K562 (cell line): ENCODE data around the gene AURKB. TPM values are rescaled to one million over a fixed set of nuclear protein-coding genes. Genes with fewer than 3 reads are reported as not detected.

Source experiments
- BCOR ChIP-seq: fragments of 450-650 bp; IDR thresholded peaks from 2 replicates; pipeline ENCODE4 v1.6.1; 2016
- C11orf30 ChIP-seq: fragments of 450-650 bp; IDR thresholded peaks from 2 replicates; pipeline ENCODE4 v1.6.1; 2016; ENCODE audit warnings: low read depth, mild to moderate bottlenecking
- CBX5 ChIP-seq: IDR thresholded peaks from 2 replicates; pipeline ENCODE4 v1.6.1; 2014; ENCODE audit warnings: low read depth, borderline replicate concordance
- CSDE1 ChIP-seq, 2 experiments: fragments of 450-650 bp; IDR thresholded peaks; 2 replicates each; pipeline ENCODE4 v1.6.1; 2016; ENCODE audit warnings: mild to moderate bottlenecking in 1 of 2
- FOSL1 ChIP-seq: fragments of 200-800 bp; sonication (Bioruptor generic); conservative IDR thresholded peaks from 2 replicates; pipeline ENCODE4 v1.6.1; 2016; ENCODE audit warnings: missing genetic modification characterization, missing compliant biosample characterization
- HNRNPLL ChIP-seq: fragments of 200-400 bp; formaldehyde crosslinking; IDR thresholded peaks from 2 replicates; pipeline ENCODE4 v1.6.1; 2017; ENCODE audit warnings: low read length, low read depth, mild to moderate bottlenecking; ENCODE audit not compliant: poor library complexity, severe bottlenecking
- NCOA1 ChIP-seq: fragments of 450-650 bp; IDR thresholded peaks from 2 replicates; pipeline ENCODE4 v1.6.1; 2016; ENCODE audit warnings: low read depth
- NFE2 ChIP-seq: IDR thresholded peaks from 2 replicates; pipeline ENCODE4 v1.6.1; 2014; ENCODE audit warnings: antibody characterized with exemption, low read depth
- PHF21A ChIP-seq: fragments of 450-650 bp; IDR thresholded peaks from 2 replicates; pipeline ENCODE4 v1.6.1; 2017; ENCODE audit warnings: low read depth, borderline replicate concordance
- RAD51 ChIP-seq: fragments of 450-650 bp; IDR thresholded peaks from 2 replicates; pipeline ENCODE4 v1.7.1; 2016; ENCODE audit warnings: low read depth, mild to moderate bottlenecking, borderline replicate concordance
- SAP30 ChIP-seq: fragments of 200-600 bp; sonication (generic); IDR thresholded peaks from 2 replicates; pipeline ENCODE4 v1.6.1; 2012; ENCODE audit warnings: borderline replicate concordance, low read depth, mild to moderate bottlenecking, moderate library complexity, low read length, control low read depth, inconsistent platforms; ENCODE audit not compliant: insufficient read depth, poor library complexity, severe bottlenecking
- SP2 ChIP-seq: IDR thresholded peaks from 2 replicates; pipeline ENCODE4 v1.6.1; 2011; ENCODE audit warnings: mild to moderate bottlenecking, low read depth, low read length, moderate library complexity; ENCODE audit not compliant: poor library complexity, severe bottlenecking; ENCODE audit errors: extremely low read depth
- ZBTB40 ChIP-seq, 2 experiments: fragments of 450-650 bp in 1 of 2; sonication (generic) in 1 of 2; formaldehyde crosslinking in 1 of 2; IDR thresholded peaks; 2 replicates each; pipeline versions ENCODE4 v1.7.1 to v1.9.0; 2016 to 2022; ENCODE audit warnings: inconsistent platforms in 1 of 2, mild to moderate bottlenecking in 1 of 2, missing genetic modification reagents in 1 of 2
- ZNF316 ChIP-seq: fragments of 450-650 bp; IDR thresholded peaks from 2 replicates; pipeline ENCODE4 v1.6.1; 2016
- ZNF41 ChIP-seq: fragments of 250-450 bp; sonication (Bioruptor Pico); conservative IDR thresholded peaks from 2 replicates; pipeline ENCODE4 v1.4.0; 2020; ENCODE audit warnings: mild to moderate bottlenecking
- ZNF518B ChIP-seq: fragments of 250-450 bp; sonication (Bioruptor Pico); IDR thresholded peaks from 2 replicates; pipeline ENCODE4 v1.5.0; 2021; ENCODE audit warnings: mild to moderate bottlenecking, moderate library complexity
- polyA plus RNA-seq, 8 experiments: library from polyadenylated mRNA; depleted of rRNA in 4 of 8; stranded (reverse) in 5 of 8; unstranded in 3 of 8; fragments of >200 nt; fragmentation: Nextera tagmentation in 2 of 8; fragmentation: Illumina TruSeq in 1 of 8; extraction: Ambion mirVana in 2 of 8; extraction: Trizol in 1 of 8; gene quantifications; 2 replicates each; pipeline versions ENCODE4 v1.2.1 to v1.2.3, GENCODE V29; 2011 to 2014; ENCODE audit warnings: inconsistent platforms in 1 of 8, missing spikeins in 1 of 8
- total RNA-seq, 7 experiments: library from RNA; depleted of rRNA in 6 of 7; stranded (reverse); fragments of >200 nt in 6 of 7; fragmentation: Illumina TruSeq in 2 of 7; extraction: Trizol in 2 of 7; gene quantifications; 2 replicates each; pipeline versions ENCODE4 v1.2.1 to v1.2.3, GENCODE V29; 2011 to 2021; ENCODE audit warnings: low replicate concordance in 1 of 7

The AURKB gene
- total and polyA plus RNA-seq, 9 of the 15 experiments (the other 6 are each of a cell fraction or from before 2014, with no cell fraction given): 27.2 to 114 (median 74.8) TPM

GRCh38 chr17:8156246-8156992, 54.0 kb downstream of the AURKB start (continued):
- TF ChIP-seq SAP30 (peak; percentile 56), NFE2 (no peak), PHF21A (no peak), RAD51 (no peak), CSDE1 (IDR thresholded peaks at IDR 0.05) (no peak), FOSL1 (tag) (no peak), BCOR (no peak), NCOA1 (peak; percentile 44; the same call in 1 of the 2 replicates), C11orf30 (no peak), HNRNPLL (peak; percentile 99), ZNF41 (CRISPR knock-in tag) (no peak), ZNF518B (CRISPR knock-in tag) (no peak), SP2 (peak; percentile 64), ZNF316 (no peak), CBX5 (no peak), ZBTB40 (IDR thresholded peaks at IDR 0.05) (peak; percentile 84), ZBTB40 (CRISPR knock-in tag; IDR thresholded peaks at IDR 0.05) (no peak)
